Measurements from ENCODE around the gene CBR1.
"Not testable (repeated sequence)": the region's sequence is repeated elsewhere in the genome, so short reads cannot be mapped to it uniquely, and the experiment has no call there.

The CBR1 gene

GRCh38 chr21:36097427-36098181 lies 27.8 kb downstream of the CBR1 start:
- no peak for TF ChIP-seq CTCF (conservative IDR thresholded peaks at IDR 0.05)
- TF ChIP-seq ZFX (IDR thresholded peaks at IDR 0.05) = no peak
- H3K27ac ChIP-seq = no peak overlapping the region

- TF ChIP-seq CTCF (conservative IDR thresholded peaks at IDR 0.05) = no peak
- no peak for TF ChIP-seq ZFX (IDR thresholded peaks at IDR 0.05)
- no peak overlapping the region for H3K27ac ChIP-seq
These were observed 28.3 kb downstream of the CBR1 start for GRCh38 chr21:36098182-36098532.

- H3K27ac ChIP-seq = no peak overlapping the region
- TF ChIP-seq CTCF (conservative IDR thresholded peaks at IDR 0.05) (no peak), ZFX (IDR thresholded peaks at IDR 0.05) (no peak)
These were observed 29.2 kb downstream of the CBR1 start for GRCh38 chr21:36099000-36099399.

- H3K27ac ChIP-seq = not testable (repeated sequence)
These were observed 29.9 kb downstream of the CBR1 start for GRCh38 chr21:36099695-36100211.

- TF ChIP-seq ZFX (IDR thresholded peaks at IDR 0.05) (no peak), CTCF (conservative IDR thresholded peaks at IDR 0.05) (no peak)
- no peak overlapping the region for H3K27ac ChIP-seq
These were observed 31.3 kb downstream of the CBR1 start for GRCh38 chr21:36100971-36101641.

- TF ChIP-seq ZFX (IDR thresholded peaks at IDR 0.05) (no peak), CTCF (conservative IDR thresholded peaks at IDR 0.05) (no peak)
These were observed 33.6 kb downstream of the CBR1 start for GRCh38 chr21:36103434-36103833.

GRCh38 chr21:36104317-36105300 lies 34.8 kb downstream of the CBR1 start:
- TF ChIP-seq CTCF (conservative IDR thresholded peaks at IDR 0.05) (peak; percentile 25), ZFX (IDR thresholded peaks at IDR 0.05) (no peak)
- no peak overlapping the region for H3K27ac ChIP-seq

More at GRCh38 chr21:36103434-36103833, 33.6 kb downstream of the CBR1 start:
- H3K27ac ChIP-seq = no peak overlapping the region

Measured in C4-2B (cell line).